ENCODE results near the gene ELP4. TPM values are rescaled to one million over a fixed set of nuclear protein-coding genes. Genes with fewer than 3 reads are reported as not detected.

The ELP4 gene
- total RNA-seq, 1 experiment from 2014 or later, result 21.4 TPM

DNA sequence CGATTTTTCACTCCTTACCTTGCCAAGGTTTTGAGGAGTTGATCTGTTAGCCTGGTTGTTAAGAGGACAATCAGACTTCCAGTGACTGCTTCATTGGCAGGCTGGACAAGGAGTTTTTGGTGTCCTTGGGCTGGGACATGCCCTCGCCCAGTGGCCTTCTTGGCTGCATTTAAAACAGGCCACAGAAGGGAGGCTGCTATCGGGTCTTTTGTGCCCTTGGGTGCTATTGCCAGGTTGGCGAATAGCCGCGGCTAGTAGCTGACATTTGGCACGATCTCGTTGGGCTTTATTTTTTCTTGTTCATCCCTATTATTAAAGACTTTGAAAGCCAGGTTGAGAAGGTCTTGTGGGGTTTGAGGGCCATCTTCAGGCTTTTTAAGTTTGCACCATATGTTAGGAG, 99.4 kb downstream of the ELP4 start:
- Histone ChIP-seq H3K27ac (ENCODE audit: low read depth, low read length) (no peak overlapping the region), H4K20me1 (ENCODE audit: insufficient read depth) (no peaks in the 10 kb centered on the region), H3K9me2 (ENCODE audit: insufficient read depth) (no peaks in the 10 kb centered on the region), H3K4me1 (ENCODE audit: control insufficient read depth in 1 of 2, insufficient read depth in 2 of 2, low read length in 2 of 2) (no peaks in the 10 kb centered on the region), H2AFZ (ENCODE audit: low read depth, low read length, poor library complexity, severe bottlenecking) (no peak overlapping the region), H3K27me3 (ENCODE audit: insufficient read depth, low read length) (no peaks in the 10 kb centered on the region), H3K4me2 (ENCODE audit: low read length) (no peak overlapping the region), H3K79me2 (ENCODE audit: insufficient read depth, low read length) (no peaks in the 10 kb centered on the region), H3K9ac (ENCODE audit: low read length) (no peak overlapping the region), H3K36me3 (ENCODE audit: control insufficient read depth in 1 of 2, insufficient read depth in 2 of 2, low read length in 2 of 2) (no peaks in the 10 kb centered on the region), H3K4me3 (replicated peaks in 1 of 2; ENCODE audit: low read depth in 1 of 2, low read length in 2 of 2) (no peak overlapping the region), H3K9me3 (ENCODE audit: control insufficient read depth in 1 of 2, insufficient read depth in 1 of 2, low read depth in 1 of 2, low read length in 2 of 2) (no peaks in the 10 kb centered on the region)
- intact Hi-C loops (cut with micrococcal nuclease), result no loop called here
- CTCF ChIA-PET, result no interaction called here
- ATAC-seq (no peak), DNase-seq (ENCODE audit: low read depth, low spot score) (no peak)
- RAD21 ChIA-PET (ENCODE audit: low non-redundant PET in 1 of 2, low total read pairs in 2 of 2, uncharacterized antibody in 2 of 2, unreplicated experiment in 2 of 2), result no interaction called here
- POLR2A ChIA-PET, result no interaction called here
- no peak for TF ChIP-seq MAX (IDR thresholded peaks at IDR 0.05)
- TF ChIP-seq SP1 (IDR thresholded peaks at IDR 0.05; ENCODE audit: low read depth), result no peak
- no peak for TF ChIP-seq ZNF274 (IDR thresholded peaks at IDR 0.05; ENCODE audit: low read depth, low read length)
- TF ChIP-seq, protein P1, sequence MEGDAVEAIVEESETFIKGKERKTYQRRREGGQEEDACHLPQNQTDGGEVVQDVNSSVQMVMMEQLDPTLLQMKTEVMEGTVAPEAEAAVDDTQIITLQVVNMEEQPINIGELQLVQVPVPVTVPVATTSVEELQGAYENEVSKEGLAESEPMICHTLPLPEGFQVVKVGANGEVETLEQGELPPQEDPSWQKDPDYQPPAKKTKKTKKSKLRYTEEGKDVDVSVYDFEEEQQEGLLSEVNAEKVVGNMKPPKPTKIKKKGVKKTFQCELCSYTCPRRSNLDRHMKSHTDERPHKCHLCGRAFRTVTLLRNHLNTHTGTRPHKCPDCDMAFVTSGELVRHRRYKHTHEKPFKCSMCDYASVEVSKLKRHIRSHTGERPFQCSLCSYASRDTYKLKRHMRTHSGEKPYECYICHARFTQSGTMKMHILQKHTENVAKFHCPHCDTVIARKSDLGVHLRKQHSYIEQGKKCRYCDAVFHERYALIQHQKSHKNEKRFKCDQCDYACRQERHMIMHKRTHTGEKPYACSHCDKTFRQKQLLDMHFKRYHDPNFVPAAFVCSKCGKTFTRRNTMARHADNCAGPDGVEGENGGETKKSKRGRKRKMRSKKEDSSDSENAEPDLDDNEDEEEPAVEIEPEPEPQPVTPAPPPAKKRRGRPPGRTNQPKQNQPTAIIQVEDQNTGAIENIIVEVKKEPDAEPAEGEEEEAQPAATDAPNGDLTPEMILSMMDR (IDR thresholded peaks at IDR 0.05 in 2 of 3, conservative IDR thresholded peaks at IDR 0.05 in 1 of 3; ENCODE audit: borderline replicate concordance in 1 of 3, insufficient read depth in 1 of 3, low read depth in 2 of 3, low read length in 2 of 3), result no peak
- TF ChIP-seq TCF7L2 (IDR thresholded peaks at IDR 0.05; ENCODE audit: borderline replicate concordance, extremely low read depth, insufficient read depth, insufficient read length), result no peak
- BruUV-seq (replicated peaks), result no TSS peak

GRCh38 chr11:31610544-31610943, 101.0 kb downstream of the ELP4 start:
- no peaks in the 10 kb centered on the region for H3K9me2 ChIP-seq (ENCODE audit: insufficient read depth)
- no peak overlapping the region for H3K4me2 ChIP-seq (ENCODE audit: low read length)
- no peak overlapping the region for H3K9ac ChIP-seq (ENCODE audit: low read length)
- RAD21 ChIA-PET (ENCODE audit: low non-redundant PET in 1 of 2, low total read pairs in 2 of 2, uncharacterized antibody in 2 of 2, unreplicated experiment in 2 of 2), result no interaction called here
- no peak overlapping the region for H3K27ac ChIP-seq (ENCODE audit: low read depth, low read length)
- H3K27me3 ChIP-seq (ENCODE audit: insufficient read depth, low read length), result no peaks in the 10 kb centered on the region
- ATAC-seq, result no peak
- CTCF ChIA-PET, result no interaction called here
- H3K36me3 ChIP-seq (ENCODE audit: control insufficient read depth in 1 of 2, insufficient read depth in 2 of 2, low read length in 2 of 2), result no peaks in the 10 kb centered on the region
- TF ChIP-seq CEBPB (IDR thresholded peaks at IDR 0.05; ENCODE audit: low read depth) (no peak), YY1 (IDR thresholded peaks at IDR 0.05; ENCODE audit: extremely low read depth, insufficient replicate concordance, low read depth, low read length) (no peak), MAX (IDR thresholded peaks at IDR 0.05) (no peak), POLR2A (IDR thresholded peaks at IDR 0.05; ENCODE audit: borderline replicate concordance, extremely low read depth, insufficient read depth, insufficient read length) (no peak)
- no peaks in the 10 kb centered on the region for H3K9me3 ChIP-seq (ENCODE audit: control insufficient read depth in 1 of 2, insufficient read depth in 1 of 2, low read depth in 1 of 2, low read length in 2 of 2)
- intact Hi-C loops (cut with micrococcal nuclease), result no loop called here
- DNase-seq (ENCODE audit: low read depth, low spot score), result no peak
- no peak overlapping the region for H3K4me3 ChIP-seq (replicated peaks in 1 of 2; ENCODE audit: low read depth in 1 of 2, low read length in 2 of 2)
- no peaks in the 10 kb centered on the region for H3K79me2 ChIP-seq (ENCODE audit: insufficient read depth, low read length)
- H2AFZ ChIP-seq (ENCODE audit: low read depth, low read length, poor library complexity, severe bottlenecking), result no peak overlapping the region
- POLR2A ChIA-PET, result no interaction called here
- H3K4me1 ChIP-seq (ENCODE audit: control insufficient read depth in 1 of 2, insufficient read depth in 2 of 2, low read length in 2 of 2), result no peaks in the 10 kb centered on the region
- no TSS peak for BruUV-seq (replicated peaks)
- no peaks in the 10 kb centered on the region for H4K20me1 ChIP-seq (ENCODE audit: insufficient read depth)

All from HCT116 (cell line).